ENCODE results near the gene NETO2.
"Not testable (repeated sequence)": the region's sequence is repeated elsewhere in the genome, so short reads cannot be mapped to it uniquely, and the experiment has no call there.

NETO2 gene

GRCh38 chr16:47162670-47163420 is 19.1 kb upstream of the NETO2 start:
- no peak for TF ChIP-seq CTCF (IDR thresholded peaks at IDR 0.05; ENCODE audit: poor library complexity, severe bottlenecking)
- H3K4me1 ChIP-seq (ENCODE audit: insufficient read depth, poor library complexity, severe bottlenecking): no peaks in the 10 kb centered on the region
- DNase-seq (ENCODE audit: low spot score): no peak
- H3K27me3 ChIP-seq (ENCODE audit: insufficient read depth, poor library complexity, severe bottlenecking): no peaks in the 10 kb centered on the region
- H3K4me3 ChIP-seq (ENCODE audit: severe bottlenecking): no peak overlapping the region
- no peak for ATAC-seq (ENCODE audit: low read depth)
- H3K36me3 ChIP-seq (ENCODE audit: low read depth): 0 out of 2 replicates have a peak, but pooled peaks cover 8% of the 10 kb centered on the region
- H3K27ac ChIP-seq (ENCODE audit: poor library complexity, severe bottlenecking): no peak overlapping the region
- no peaks in the 10 kb centered on the region for H3K9me3 ChIP-seq (ENCODE audit: severe bottlenecking)

- Histone ChIP-seq H3K27ac (ENCODE audit: poor library complexity, severe bottlenecking) (no peak overlapping the region), H3K36me3 (ENCODE audit: low read depth) (0 out of 2 replicates have a peak, but pooled peaks cover 8% of the 10 kb centered on the region), H3K27me3 (ENCODE audit: insufficient read depth, poor library complexity, severe bottlenecking) (no peaks in the 10 kb centered on the region), H3K9me3 (ENCODE audit: severe bottlenecking) (no peaks in the 10 kb centered on the region), H3K4me3 (ENCODE audit: severe bottlenecking) (no peak overlapping the region), H3K4me1 (ENCODE audit: insufficient read depth, poor library complexity, severe bottlenecking) (no peaks in the 10 kb centered on the region)
- DNase-seq (ENCODE audit: low spot score): no peak
- ATAC-seq (ENCODE audit: low read depth): no peak
- TF ChIP-seq CTCF (IDR thresholded peaks at IDR 0.05; ENCODE audit: poor library complexity, severe bottlenecking): no peak
Observed at GRCh38 chr16:47161464-47161863, 17.7 kb upstream of the NETO2 start.

- TF ChIP-seq CTCF (IDR thresholded peaks at IDR 0.05; ENCODE audit: poor library complexity, severe bottlenecking): no peak
- Histone ChIP-seq H3K4me3 (ENCODE audit: severe bottlenecking) (no peak overlapping the region), H3K27me3 (ENCODE audit: insufficient read depth, poor library complexity, severe bottlenecking) (no peaks in the 10 kb centered on the region), H3K36me3 (ENCODE audit: low read depth) (0 out of 2 replicates have a peak, but pooled peaks cover 8% of the 10 kb centered on the region), H3K9me3 (ENCODE audit: severe bottlenecking) (no peaks in the 10 kb centered on the region), H3K27ac (ENCODE audit: poor library complexity, severe bottlenecking) (no peak overlapping the region), H3K4me1 (ENCODE audit: insufficient read depth, poor library complexity, severe bottlenecking) (no peaks in the 10 kb centered on the region)
- no peak for DNase-seq (ENCODE audit: low spot score)
- ATAC-seq (ENCODE audit: low read depth): no peak
Observed at GRCh38 chr16:47160422-47160821, 16.7 kb upstream of the NETO2 start.

- DNase-seq (ENCODE audit: low spot score) (no peak), ATAC-seq (ENCODE audit: low read depth) (no peak)
- no peak for TF ChIP-seq CTCF (IDR thresholded peaks at IDR 0.05; ENCODE audit: poor library complexity, severe bottlenecking)
- Histone ChIP-seq H3K27ac (ENCODE audit: poor library complexity, severe bottlenecking) (no peak overlapping the region), H3K9me3 (ENCODE audit: severe bottlenecking) (no peaks in the 10 kb centered on the region), H3K4me1 (ENCODE audit: insufficient read depth, poor library complexity, severe bottlenecking) (no peaks in the 10 kb centered on the region), H3K4me3 (ENCODE audit: severe bottlenecking) (no peak overlapping the region), H3K27me3 (ENCODE audit: insufficient read depth, poor library complexity, severe bottlenecking) (no peaks in the 10 kb centered on the region), H3K36me3 (ENCODE audit: low read depth) (0 out of 2 replicates have a peak, but pooled peaks cover 8% of the 10 kb centered on the region)
Observed at GRCh38 chr16:47158992-47159391, 15.2 kb upstream of the NETO2 start.

- Histone ChIP-seq H3K9me3 (ENCODE audit: severe bottlenecking) (no peaks in the 10 kb centered on the region), H3K27me3 (ENCODE audit: insufficient read depth, poor library complexity, severe bottlenecking) (no peaks in the 10 kb centered on the region), H3K4me1 (ENCODE audit: insufficient read depth, poor library complexity, severe bottlenecking) (no peaks in the 10 kb centered on the region), H3K36me3 (ENCODE audit: low read depth) (peaks cover 12% of the 10 kb centered on the region; the same call in 1 of the 2 replicates), H3K4me3 (ENCODE audit: severe bottlenecking) (no peak overlapping the region), H3K27ac (ENCODE audit: poor library complexity, severe bottlenecking) (no peak overlapping the region)
- ATAC-seq (ENCODE audit: low read depth): no peak
- DNase-seq (ENCODE audit: low spot score): no peak
- no peak for TF ChIP-seq CTCF (IDR thresholded peaks at IDR 0.05; ENCODE audit: poor library complexity, severe bottlenecking)
Observed at GRCh38 chr16:47156680-47157215, 13.0 kb upstream of the NETO2 start.

GRCh38 chr16:47152501-47152900 is 8.8 kb upstream of the NETO2 start:
- H3K4me1 ChIP-seq (ENCODE audit: insufficient read depth, poor library complexity, severe bottlenecking); H3K27me3 ChIP-seq (ENCODE audit: insufficient read depth, poor library complexity, severe bottlenecking); H3K36me3 ChIP-seq (ENCODE audit: low read depth); H3K4me3 ChIP-seq (ENCODE audit: severe bottlenecking); H3K27ac ChIP-seq (ENCODE audit: poor library complexity, severe bottlenecking); DNase-seq (ENCODE audit: low spot score); ATAC-seq (ENCODE audit: low read depth); H3K9me3 ChIP-seq (ENCODE audit: severe bottlenecking): not testable (repeated sequence)

Measured in RWPE2 (cell line).